AG04450 (cell line): ENCODE results near the gene GGTLC3. TPM values are rescaled to one million over a fixed set of nuclear protein-coding genes. Genes with fewer than 3 reads are reported as not detected.
"Not testable (repeated sequence)": the region's sequence is repeated elsewhere in the genome, so short reads cannot be mapped to it uniquely, and the experiment has no call there.

Experiments
- CTCF ChIA-PET: fragments of 300-600, 350-600 bp; formaldehyde crosslinking; extraction: SDS; loops from one replicate; lab custom pipeline; 2022; ENCODE audit warnings: antibody characterized with exemption, inconsistent platforms; lab: Charles Lee
- POLR2A ChIA-PET: fragments of 350-600 bp; formaldehyde crosslinking; extraction: SDS; loops from one replicate; lab custom pipeline; 2021; ENCODE audit warnings: antibody characterized with exemption, inconsistent platforms; lab: Yijun Ruan, JAX
- DNase-seq: peaks from one replicate; pipeline ENCODE4 v3.0.0-alpha.2; 2011; ENCODE audit warnings: low read depth, low spot score
- H3K27ac ChIP-seq: one replicate; pipeline ENCODE4 v1.5.1; 2012; ENCODE audit warnings: low read depth, low read length, control low read depth
- H3K27me3 ChIP-seq: one replicate; pipeline ENCODE4 v1.6.0; 2012; ENCODE audit warnings: low read length; ENCODE audit not compliant: control insufficient read depth, insufficient read depth
- H3K4me3 ChIP-seq: 2 replicates; pipeline ENCODE4 v1.5.1; 2011; ENCODE audit warnings: mild to moderate bottlenecking, low read depth, low read length, control low read depth
- H3K9me3 ChIP-seq: 2 replicates; pipeline ENCODE4 v1.5.1; 2012; ENCODE audit warnings: low read length; ENCODE audit not compliant: control insufficient read depth, insufficient read depth
- polyA plus RNA-seq: library from polyadenylated mRNA; depleted of rRNA; stranded (reverse); fragments of >200 nt; gene quantifications from 2 replicates; pipeline ENCODE4 v1.2.3, GENCODE V29; 2011

GGTLC3 gene
- polyA plus RNA-seq, 1 experiment, result not detected

DNA sequence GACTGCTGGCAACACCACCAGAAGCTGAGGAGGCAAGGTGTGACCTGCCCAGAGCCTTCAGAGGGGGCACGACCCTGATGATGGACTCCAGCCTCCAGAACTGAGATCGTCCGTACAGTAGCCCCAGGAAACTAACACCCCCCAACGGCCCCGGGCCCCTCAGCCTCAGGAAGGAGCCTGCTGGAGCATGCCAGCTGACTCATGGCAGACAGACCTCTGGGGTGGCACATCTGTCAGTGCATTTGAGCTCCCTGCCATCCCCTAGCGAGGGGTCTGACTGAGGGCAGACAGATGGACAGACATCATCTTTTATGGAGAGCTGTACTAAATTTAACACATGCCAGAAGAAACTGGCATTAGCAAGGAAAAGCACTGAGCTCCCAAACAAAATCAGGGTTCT is 22.0 kb upstream of the GGTLC3 start:
- CTCF ChIA-PET, result not testable (repeated sequence)

DNA sequence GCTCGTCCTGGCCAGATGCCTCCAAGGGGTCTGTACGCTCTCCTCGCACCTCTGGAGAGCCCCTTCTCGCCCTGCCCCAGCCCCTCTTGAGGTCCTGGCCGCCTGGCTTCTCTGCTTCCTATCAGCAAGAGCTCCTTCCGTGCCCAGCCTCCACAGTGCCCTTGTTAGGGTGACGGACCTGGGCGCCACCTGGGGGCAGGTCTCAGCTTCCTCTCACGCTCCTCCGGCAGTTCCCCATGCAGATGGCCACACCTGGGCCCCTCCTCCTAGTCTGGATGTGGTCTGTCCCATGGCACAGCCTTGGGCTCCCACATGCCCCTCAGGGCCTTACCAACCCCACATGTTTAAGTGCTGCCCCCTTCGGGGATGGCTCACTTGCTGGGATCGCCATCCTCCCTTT is 16.4 kb upstream of the GGTLC3 start:
- CTCF ChIA-PET, H3K27ac ChIP-seq, H3K4me3 ChIP-seq, POLR2A ChIA-PET, DNase-seq, H3K9me3 ChIP-seq, H3K27me3 ChIP-seq: not testable (repeated sequence)

More for the DNA sequence above, 22.0 kb upstream of the GGTLC3 start:
- H3K27me3 ChIP-seq, H3K27ac ChIP-seq, DNase-seq, H3K4me3 ChIP-seq, POLR2A ChIA-PET, H3K9me3 ChIP-seq: not testable (repeated sequence)

DNA sequence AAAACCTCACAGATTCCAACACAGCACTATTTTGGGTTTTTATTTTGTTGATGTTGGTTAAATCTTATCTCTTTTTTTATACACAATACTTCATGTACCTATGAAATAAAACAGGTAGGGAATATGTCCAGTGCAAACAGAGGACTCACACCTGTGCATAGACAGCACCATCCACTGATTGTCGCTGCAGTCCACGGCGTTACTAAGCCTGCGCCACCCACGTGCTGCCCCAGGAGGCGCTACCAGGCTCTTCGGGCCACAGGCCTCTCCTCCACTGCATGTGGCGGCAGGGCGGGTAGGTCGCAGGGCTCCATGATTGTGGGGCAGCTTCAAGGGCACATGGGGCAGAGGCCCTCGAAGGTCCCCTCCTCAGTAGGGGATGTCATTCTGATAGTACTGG is 15.7 kb upstream of the GGTLC3 start:
- POLR2A ChIA-PET, DNase-seq, H3K27ac ChIP-seq, CTCF ChIA-PET, H3K27me3 ChIP-seq, H3K9me3 ChIP-seq, H3K4me3 ChIP-seq: not testable (repeated sequence)

DNA sequence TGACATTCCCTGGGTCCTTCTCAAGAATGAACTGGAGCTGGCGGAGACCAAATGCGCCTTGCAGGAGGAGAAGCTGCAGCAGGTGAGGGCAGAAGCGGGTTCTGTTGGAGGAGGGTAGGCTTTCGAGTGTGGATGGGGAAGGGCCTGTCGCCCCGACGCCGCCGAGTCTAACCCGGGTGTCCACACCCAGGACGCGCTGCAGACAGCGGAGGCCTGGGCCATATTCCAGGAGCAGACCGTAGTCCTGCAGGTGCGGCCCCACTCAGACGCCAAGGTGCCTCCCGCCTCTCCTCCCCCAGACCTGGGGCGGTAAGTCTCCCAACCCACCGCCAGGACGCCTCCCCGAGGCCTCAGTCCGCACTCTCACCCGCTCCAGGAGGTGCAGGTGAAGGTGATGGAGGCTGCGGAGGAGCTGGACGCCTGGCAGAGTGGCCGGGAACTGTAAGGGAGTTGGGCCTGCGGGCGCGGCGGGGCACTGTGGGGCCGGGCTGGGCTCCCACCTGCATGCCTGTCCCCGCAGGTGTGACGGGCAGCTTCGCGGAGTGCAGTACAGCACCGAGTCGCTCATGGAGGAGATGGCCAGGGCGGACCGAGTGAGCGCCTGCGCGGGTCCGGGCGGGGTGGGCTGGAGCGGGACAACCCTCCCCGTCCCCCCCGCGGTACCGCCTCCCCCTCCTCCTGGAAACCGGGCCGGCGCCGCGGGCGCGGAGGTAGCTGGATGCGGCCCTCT is 11.6 kb upstream of the GGTLC3 start:
- H3K4me3 ChIP-seq, DNase-seq, H3K27ac ChIP-seq, CTCF ChIA-PET, H3K9me3 ChIP-seq, POLR2A ChIA-PET, H3K27me3 ChIP-seq: not testable (repeated sequence)

DNA sequence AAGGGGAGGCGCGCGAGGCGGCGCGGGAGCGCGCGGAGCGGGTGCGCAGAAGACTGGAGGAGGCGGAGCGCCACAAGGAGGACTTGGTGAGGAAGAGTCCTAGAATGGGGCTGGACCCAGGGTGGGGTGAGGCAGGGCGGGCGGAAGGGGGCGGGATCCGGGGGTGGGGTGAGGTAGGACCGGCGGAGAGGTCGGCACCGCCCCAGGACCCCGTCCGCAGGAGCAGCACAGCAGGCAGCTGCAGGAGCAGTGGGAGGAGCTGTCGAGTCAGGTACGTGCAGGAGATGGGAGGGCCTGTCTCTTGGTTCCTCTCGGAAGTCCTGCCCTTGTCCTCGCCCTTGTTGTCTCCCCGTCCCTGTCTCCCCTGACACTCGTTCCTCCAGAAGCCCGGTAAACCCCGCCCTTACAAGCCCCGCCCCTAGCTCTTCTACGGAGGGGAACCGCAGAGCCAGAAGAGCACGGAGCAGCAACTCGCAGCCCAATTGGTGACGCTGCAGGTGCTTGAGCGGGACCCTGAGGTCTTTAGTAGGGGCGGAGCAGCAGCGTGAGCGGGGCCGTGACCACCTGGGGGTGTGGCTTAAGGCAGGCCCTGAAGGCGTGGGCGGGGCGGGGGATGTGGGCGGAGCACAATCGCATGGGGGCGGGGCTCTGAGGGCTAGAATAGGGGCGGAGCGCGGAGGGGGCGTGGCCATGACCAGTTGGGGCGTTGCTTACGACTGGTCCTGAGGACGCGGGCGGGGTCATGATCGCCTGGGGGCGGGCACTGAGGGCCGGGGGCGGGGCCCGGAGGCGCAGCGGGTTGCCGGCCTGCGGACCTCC is 10.8 kb upstream of the GGTLC3 start:
- H3K27ac ChIP-seq, POLR2A ChIA-PET, CTCF ChIA-PET, DNase-seq, H3K27me3 ChIP-seq, H3K4me3 ChIP-seq, H3K9me3 ChIP-seq: not testable (repeated sequence)

DNA sequence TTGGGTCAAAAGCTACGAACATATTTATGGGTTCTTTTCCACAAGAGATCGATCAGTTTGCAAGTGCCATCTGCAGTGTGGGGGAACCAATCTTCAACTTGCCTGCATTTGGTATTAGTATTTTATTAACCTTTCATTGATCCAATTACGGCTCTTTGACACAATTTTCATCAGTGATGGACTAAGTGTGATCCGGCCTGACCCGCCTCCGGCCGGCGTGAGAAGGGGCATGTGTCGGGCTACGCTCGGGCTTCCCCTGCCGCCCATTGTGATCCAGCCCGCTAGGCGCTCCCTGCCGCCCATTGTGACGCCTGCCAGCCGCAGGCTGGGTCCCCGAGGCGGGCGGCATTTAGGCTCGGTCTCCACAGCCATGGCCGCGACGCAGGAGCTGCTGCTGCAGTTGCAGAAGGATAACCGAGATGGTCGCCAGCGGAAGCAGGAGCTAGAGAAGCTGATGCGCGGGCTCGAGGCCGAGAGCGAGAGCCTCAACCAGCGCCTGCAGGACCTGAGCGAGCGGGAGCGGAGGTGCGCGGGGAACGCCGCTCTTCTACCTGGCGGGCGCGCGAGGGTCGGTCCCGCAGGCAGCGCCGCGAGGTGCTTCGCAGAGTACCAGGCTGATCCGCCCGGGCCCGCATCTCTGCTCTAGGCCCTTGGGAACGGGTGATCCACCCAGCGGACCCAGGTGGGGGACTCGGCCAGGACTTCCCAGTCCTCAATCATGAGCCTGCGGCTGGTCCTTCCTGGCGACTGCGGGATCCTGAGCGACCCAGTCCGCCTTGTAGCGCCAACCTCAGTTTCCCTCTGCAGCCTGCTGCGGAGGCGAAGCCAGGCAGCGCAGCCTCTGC is 10.0 kb upstream of the GGTLC3 start, which contains the start of gene TMEM191B:
Gene TMEM191B (plus strand): TSS at position 51 of the 845 bp plus-strand sequence. CDS start 179 bp downstream, at position 230.
- H3K27me3 ChIP-seq, CTCF ChIA-PET, DNase-seq, POLR2A ChIA-PET, H3K4me3 ChIP-seq, H3K27ac ChIP-seq, H3K9me3 ChIP-seq: not testable (repeated sequence)

DNA sequence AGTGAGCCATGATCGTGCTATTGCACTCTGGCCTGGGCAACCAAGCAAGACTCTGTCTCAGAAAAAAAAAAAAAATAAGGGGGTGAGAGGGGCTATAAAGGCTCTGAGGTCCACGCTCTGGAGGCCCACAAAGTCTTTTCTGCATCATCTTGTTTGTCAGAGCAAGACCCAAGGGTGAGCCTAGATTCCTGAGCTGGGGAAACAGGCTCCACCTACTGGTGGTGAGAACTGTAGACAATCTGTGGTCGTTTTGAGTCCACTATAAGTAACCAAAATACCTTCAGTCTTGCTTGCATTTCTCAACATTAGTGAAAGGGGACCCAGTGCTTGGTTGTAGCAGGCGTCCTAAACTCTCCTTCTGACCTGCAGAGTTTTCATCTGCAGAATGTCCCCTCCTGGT is 5.4 kb upstream of the GGTLC3 start:
- POLR2A ChIA-PET, CTCF ChIA-PET, H3K27me3 ChIP-seq, DNase-seq, H3K4me3 ChIP-seq, H3K27ac ChIP-seq, H3K9me3 ChIP-seq: not testable (repeated sequence)

DNA sequence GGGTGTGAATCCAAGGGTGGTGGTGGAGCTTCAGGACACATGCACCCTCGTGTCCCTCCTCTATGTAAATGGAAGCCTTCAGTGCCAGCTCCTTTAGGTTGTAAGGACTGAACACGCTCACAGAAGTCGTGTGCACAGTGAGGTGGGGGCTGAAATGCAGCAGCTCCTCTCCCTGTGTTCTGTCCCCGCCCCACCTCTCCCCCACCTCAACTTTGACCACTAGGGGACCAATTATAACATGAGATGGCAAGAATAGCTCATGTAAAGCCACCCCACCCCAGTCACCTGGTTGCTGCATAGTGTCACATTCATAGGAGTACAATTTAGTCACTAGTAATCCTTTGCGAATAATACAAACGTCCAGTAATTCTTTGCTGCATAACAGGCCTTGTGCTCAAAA is 4.8 kb upstream of the GGTLC3 start:
- POLR2A ChIA-PET, H3K27ac ChIP-seq, H3K4me3 ChIP-seq, CTCF ChIA-PET, DNase-seq, H3K27me3 ChIP-seq, H3K9me3 ChIP-seq: not testable (repeated sequence)

DNA sequence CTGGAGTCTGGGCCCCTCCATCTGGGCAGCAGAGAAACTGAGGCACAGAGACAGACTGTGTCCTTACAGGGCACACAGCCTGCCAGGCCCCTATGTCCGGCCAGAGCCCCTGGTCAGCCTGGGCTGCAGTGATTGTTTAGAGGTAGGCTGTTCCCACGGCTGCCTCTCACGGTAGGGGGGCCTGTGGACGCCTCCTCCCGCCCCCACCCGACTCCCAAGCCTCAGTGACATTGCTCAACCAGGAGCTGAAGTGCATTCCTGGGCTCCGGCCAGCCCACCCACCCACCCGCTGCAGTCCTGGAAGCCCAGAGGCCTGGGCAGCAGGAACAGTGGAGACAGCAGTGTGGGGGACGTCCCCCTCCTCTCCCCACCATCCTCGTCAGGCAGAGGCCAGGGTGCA is 4.5 kb downstream of the GGTLC3 start:
- H3K9me3 ChIP-seq, H3K27ac ChIP-seq, H3K27me3 ChIP-seq, POLR2A ChIA-PET, DNase-seq, CTCF ChIA-PET, H3K4me3 ChIP-seq: not testable (repeated sequence)

DNA sequence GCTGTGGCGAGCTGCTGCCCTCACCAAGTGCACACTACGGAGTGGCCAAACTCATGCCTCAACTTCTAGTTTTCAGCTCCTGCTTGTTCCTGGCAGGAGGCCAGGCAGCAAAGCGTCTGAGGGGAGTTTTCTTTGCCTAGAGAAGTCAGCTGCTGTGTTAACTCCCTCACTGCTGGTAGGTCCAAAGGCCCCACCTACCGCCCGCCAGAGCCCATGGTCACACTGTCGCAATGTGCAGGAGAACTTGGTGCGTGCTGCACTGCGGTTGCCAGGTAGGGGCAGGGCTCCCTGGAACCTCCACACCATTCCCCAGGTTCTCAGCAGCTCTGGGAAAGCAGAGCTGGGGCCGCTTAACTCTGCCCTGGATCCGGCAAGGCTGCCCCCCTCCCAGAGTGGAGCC is 5.6 kb downstream of the GGTLC3 start:
- POLR2A ChIA-PET, H3K4me3 ChIP-seq: not testable (repeated sequence)

DNA sequence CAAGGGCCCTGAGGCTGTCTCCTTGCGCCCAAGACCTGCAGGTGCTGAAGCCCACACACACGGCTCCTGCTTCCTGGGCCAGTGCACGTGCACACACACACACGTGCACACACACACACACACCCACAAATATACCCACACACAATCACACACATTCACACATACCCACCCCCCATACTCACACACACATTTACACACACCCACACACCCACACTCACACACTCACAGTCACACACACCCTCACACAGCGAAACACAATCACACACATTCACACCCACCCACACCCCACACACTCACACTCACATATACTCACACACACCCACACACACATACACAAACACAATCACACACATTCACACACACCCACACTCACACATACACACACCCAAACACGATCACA is 6.6 kb downstream of the GGTLC3 start:
- H3K9me3 ChIP-seq, H3K27ac ChIP-seq, DNase-seq, H3K4me3 ChIP-seq, POLR2A ChIA-PET, CTCF ChIA-PET, H3K27me3 ChIP-seq: not testable (repeated sequence)

More for the DNA sequence above, 5.6 kb downstream of the GGTLC3 start:
- H3K27ac ChIP-seq, H3K9me3 ChIP-seq, DNase-seq, CTCF ChIA-PET, H3K27me3 ChIP-seq: not testable (repeated sequence)
